ENCODE results near the gene GRAP2.

DNA sequence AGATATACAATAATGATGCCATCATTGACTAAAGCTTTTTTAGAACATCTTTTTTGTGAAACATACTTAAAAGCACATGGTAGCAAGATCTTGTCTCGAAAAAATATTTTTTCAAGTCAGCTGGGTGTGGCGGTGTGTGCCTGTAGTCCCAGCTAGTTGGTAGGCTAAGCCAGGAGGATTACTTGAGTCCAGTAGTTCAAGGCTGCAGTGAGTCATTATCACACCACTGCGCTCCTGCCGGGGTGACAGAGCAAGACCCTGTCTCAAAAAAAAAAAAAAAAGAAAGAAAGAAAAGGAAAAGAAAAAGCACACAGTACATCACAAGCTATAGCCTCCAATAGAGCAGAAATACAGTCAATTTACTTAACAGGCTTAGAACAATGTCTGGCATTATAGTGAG, 44.3 kb upstream of the GRAP2 start:
- TF ChIP-seq YY1 (IDR thresholded peaks at IDR 0.05; ENCODE audit: insufficient read depth, insufficient read length) (no peak), ZNF274 (IDR thresholded peaks at IDR 0.05; ENCODE audit: low read depth, low read length) (no peak), SUZ12 (IDR thresholded peaks at IDR 0.05; ENCODE audit: extremely low read depth, insufficient read depth, insufficient read length) (no peak)
